Measurements from ENCODE around the gene PRSS36. TPM values are rescaled to one million over a fixed set of nuclear protein-coding genes. Genes with fewer than 3 reads are reported as not detected.

Gene PRSS36
- polyA plus RNA-seq, 1 donor from 2014 or later: 2.0 TPM

DNA sequence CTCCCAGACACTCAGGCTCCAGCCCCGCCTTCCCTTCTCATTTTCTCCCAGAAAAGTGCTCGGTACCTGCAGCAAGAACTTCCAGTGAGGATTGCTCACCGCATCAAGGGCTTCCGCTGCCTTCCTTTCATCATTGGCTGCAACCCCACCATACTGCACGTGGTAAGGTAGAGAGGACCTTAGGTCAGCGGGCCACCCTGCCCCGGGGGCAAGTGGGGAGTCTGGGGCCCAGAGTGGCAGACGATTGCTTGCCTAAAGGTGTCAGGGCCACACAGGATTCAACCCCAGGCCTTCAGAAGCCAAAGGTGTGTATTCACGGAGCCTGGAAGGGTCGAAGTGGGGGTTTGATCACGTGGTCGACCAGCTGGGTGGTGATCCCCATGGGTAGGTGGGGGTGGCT is 40.2 kb downstream of the PRSS36 start:
- no peak overlapping the region for H3K27ac ChIP-seq (ENCODE audit: low read length)

DNA sequence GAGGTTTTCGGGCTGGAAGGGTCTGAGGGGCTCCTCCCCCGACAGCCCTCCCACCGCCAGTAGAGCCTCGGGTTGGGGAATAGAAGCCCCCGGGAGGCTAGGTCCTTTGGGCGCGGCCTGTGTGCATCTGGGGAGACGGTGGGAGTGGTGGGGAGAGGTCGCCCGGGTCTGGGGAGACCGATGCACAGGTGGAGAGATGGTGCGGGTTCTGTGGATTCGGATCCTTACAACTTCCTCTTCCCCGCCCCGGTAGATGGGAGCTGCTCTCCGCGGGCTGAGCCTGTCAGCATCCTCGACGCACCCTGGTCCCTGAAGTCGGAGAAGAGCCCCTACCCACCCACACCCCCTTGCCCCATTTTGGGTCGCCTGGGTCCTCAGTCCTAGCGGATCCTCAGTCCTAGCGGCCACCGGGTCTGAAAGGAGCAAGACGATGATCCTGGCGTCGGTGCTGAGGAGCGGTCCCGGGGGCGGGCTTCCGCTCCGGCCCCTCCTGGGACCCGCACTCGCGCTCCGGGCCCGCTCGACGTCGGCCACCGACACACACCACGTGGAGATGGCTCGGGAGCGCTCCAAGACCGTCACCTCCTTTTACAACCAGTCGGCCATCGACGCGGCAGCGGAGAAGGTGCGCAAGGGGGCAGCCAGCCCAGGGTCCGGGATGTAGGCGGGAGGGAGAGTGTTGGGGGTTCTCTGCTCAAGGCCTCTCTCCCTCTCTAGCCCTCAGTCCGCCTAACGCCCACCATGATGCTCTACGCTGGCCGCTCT is 40.9 kb downstream of the PRSS36 start:
- Histone ChIP-seq H3F3A (ENCODE audit: insufficient read depth, low read length, poor library complexity, severe bottlenecking) (no peaks in the 10 kb centered on the region), H3K27me3 (ENCODE audit: insufficient read depth, low read depth, low read length) (no peaks in the 10 kb centered on the region), H2AFZ (ENCODE audit: low read depth, low read length) (peak overlapping the region; percentile 83), H3K9ac (ENCODE audit: low read length) (peak overlapping the region; percentile 87), H3K36me3 (ENCODE audit: insufficient read depth, low read length) (no peaks in the 10 kb centered on the region), H3K9me2 (ENCODE audit: insufficient read depth, low read length) (no peaks in the 10 kb centered on the region), H4K20me1 (ENCODE audit: insufficient read depth) (no peaks in the 10 kb centered on the region), H3K79me2 (replicated peaks; ENCODE audit: insufficient read depth, low read length) (no peaks in the 10 kb centered on the region), H3K4me3 (ENCODE audit: low read length) (peak overlapping the region; percentile 99), H3K9me3 (ENCODE audit: low read length) (no peaks in the 10 kb centered on the region), H3K27ac (ENCODE audit: low read length) (peak overlapping the region; percentile 24), H3K4me2 (ENCODE audit: low read length) (peak overlapping the region; percentile 44)
- TF ChIP-seq TAF1 (IDR thresholded peaks at IDR 0.05; ENCODE audit: low read depth): no peak
- TF ChIP-seq MXI1 (conservative IDR thresholded peaks at IDR 0.05; ENCODE audit: poor library complexity, severe bottlenecking): no peak
- no peak for TF ChIP-seq EZH2 (IDR thresholded peaks at IDR 0.05; ENCODE audit: borderline replicate concordance, insufficient read depth, low read length, poor library complexity, severe bottlenecking)
- no peak for TF ChIP-seq EP300 (conservative IDR thresholded peaks at IDR 0.05; ENCODE audit: poor library complexity, severe bottlenecking)
- TF ChIP-seq RAD21 (conservative IDR thresholded peaks at IDR 0.05): no peak
- TF ChIP-seq, protein P1, sequence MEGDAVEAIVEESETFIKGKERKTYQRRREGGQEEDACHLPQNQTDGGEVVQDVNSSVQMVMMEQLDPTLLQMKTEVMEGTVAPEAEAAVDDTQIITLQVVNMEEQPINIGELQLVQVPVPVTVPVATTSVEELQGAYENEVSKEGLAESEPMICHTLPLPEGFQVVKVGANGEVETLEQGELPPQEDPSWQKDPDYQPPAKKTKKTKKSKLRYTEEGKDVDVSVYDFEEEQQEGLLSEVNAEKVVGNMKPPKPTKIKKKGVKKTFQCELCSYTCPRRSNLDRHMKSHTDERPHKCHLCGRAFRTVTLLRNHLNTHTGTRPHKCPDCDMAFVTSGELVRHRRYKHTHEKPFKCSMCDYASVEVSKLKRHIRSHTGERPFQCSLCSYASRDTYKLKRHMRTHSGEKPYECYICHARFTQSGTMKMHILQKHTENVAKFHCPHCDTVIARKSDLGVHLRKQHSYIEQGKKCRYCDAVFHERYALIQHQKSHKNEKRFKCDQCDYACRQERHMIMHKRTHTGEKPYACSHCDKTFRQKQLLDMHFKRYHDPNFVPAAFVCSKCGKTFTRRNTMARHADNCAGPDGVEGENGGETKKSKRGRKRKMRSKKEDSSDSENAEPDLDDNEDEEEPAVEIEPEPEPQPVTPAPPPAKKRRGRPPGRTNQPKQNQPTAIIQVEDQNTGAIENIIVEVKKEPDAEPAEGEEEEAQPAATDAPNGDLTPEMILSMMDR (IDR thresholded peaks at IDR 0.05; ENCODE audit: poor library complexity, severe bottlenecking): no peak
- no peak for TF ChIP-seq SMC3 (conservative IDR thresholded peaks at IDR 0.05; ENCODE audit: poor library complexity)
- TF ChIP-seq POLR2AphosphoS5 (IDR thresholded peaks at IDR 0.05): no peak
- TF ChIP-seq, protein P2, sequence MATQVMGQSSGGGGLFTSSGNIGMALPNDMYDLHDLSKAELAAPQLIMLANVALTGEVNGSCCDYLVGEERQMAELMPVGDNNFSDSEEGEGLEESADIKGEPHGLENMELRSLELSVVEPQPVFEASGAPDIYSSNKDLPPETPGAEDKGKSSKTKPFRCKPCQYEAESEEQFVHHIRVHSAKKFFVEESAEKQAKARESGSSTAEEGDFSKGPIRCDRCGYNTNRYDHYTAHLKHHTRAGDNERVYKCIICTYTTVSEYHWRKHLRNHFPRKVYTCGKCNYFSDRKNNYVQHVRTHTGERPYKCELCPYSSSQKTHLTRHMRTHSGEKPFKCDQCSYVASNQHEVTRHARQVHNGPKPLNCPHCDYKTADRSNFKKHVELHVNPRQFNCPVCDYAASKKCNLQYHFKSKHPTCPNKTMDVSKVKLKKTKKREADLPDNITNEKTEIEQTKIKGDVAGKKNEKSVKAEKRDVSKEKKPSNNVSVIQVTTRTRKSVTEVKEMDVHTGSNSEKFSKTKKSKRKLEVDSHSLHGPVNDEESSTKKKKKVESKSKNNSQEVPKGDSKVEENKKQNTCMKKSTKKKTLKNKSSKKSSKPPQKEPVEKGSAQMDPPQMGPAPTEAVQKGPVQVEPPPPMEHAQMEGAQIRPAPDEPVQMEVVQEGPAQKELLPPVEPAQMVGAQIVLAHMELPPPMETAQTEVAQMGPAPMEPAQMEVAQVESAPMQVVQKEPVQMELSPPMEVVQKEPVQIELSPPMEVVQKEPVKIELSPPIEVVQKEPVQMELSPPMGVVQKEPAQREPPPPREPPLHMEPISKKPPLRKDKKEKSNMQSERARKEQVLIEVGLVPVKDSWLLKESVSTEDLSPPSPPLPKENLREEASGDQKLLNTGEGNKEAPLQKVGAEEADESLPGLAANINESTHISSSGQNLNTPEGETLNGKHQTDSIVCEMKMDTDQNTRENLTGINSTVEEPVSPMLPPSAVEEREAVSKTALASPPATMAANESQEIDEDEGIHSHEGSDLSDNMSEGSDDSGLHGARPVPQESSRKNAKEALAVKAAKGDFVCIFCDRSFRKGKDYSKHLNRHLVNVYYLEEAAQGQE (IDR thresholded peaks at IDR 0.05; ENCODE audit: borderline replicate concordance): no peak

More for the DNA sequence above, 40.2 kb downstream of the PRSS36 start:
- TF ChIP-seq EZH2 (IDR thresholded peaks at IDR 0.05; ENCODE audit: borderline replicate concordance, insufficient read depth, low read length, poor library complexity, severe bottlenecking): no peak
- TF ChIP-seq EP300 (conservative IDR thresholded peaks at IDR 0.05; ENCODE audit: poor library complexity, severe bottlenecking): no peak
- TF ChIP-seq SMC3 (conservative IDR thresholded peaks at IDR 0.05; ENCODE audit: poor library complexity): no peak
- TF ChIP-seq, protein P2 (IDR thresholded peaks at IDR 0.05; ENCODE audit: borderline replicate concordance): no peak
- no peak for TF ChIP-seq MXI1 (conservative IDR thresholded peaks at IDR 0.05; ENCODE audit: poor library complexity, severe bottlenecking)
- no peak for TF ChIP-seq POLR2AphosphoS5 (IDR thresholded peaks at IDR 0.05)
- TF ChIP-seq TAF1 (IDR thresholded peaks at IDR 0.05; ENCODE audit: low read depth): no peak
- TF ChIP-seq, protein P1 (IDR thresholded peaks at IDR 0.05; ENCODE audit: poor library complexity, severe bottlenecking): no peak
- TF ChIP-seq RAD21 (conservative IDR thresholded peaks at IDR 0.05): no peak
- Histone ChIP-seq H3K4me2 (ENCODE audit: low read length) (no peak overlapping the region), H3K79me2 (replicated peaks; ENCODE audit: insufficient read depth, low read length) (no peaks in the 10 kb centered on the region), H2AFZ (ENCODE audit: low read depth, low read length) (no peak overlapping the region), H3K27me3 (ENCODE audit: insufficient read depth, low read depth, low read length) (no peaks in the 10 kb centered on the region), H3K9ac (ENCODE audit: low read length) (no peak overlapping the region), H3F3A (ENCODE audit: insufficient read depth, low read length, poor library complexity, severe bottlenecking) (no peaks in the 10 kb centered on the region), H3K4me3 (ENCODE audit: low read length) (peak overlapping the region; percentile 99), H3K9me2 (ENCODE audit: insufficient read depth, low read length) (no peaks in the 10 kb centered on the region), H4K20me1 (ENCODE audit: insufficient read depth) (no peaks in the 10 kb centered on the region), H3K9me3 (ENCODE audit: low read length) (no peaks in the 10 kb centered on the region), H3K36me3 (ENCODE audit: insufficient read depth, low read length) (no peaks in the 10 kb centered on the region)

Data from neural cell (in vitro differentiated cells).